Brain microvascular endothelial cell (primary cell): ENCODE measurements around the gene HS1BP3.

Experiments
- DNase-seq: peaks from one replicate; pipeline ENCODE4 v3.0.0-alpha.2; 2020
- H3K27ac ChIP-seq: fragments of 250-450 bp; sonication (Bioruptor Pico); 2 replicates; pipeline ENCODE4 v1.5.1; 2020; ENCODE audit warnings: mild to moderate bottlenecking, moderate library complexity
- H3K27me3 ChIP-seq: fragments of 250-450 bp; sonication (Bioruptor Pico); replicated peaks from 2 replicates; pipeline ENCODE4 v1.5.1; 2020; ENCODE audit warnings: mild to moderate bottlenecking
- H3K36me3 ChIP-seq: fragments of 250-450 bp; sonication (Bioruptor Pico); replicated peaks from 2 replicates; pipeline ENCODE4 v1.5.1; 2020; ENCODE audit warnings: mild to moderate bottlenecking
- H3K4me3 ChIP-seq: 2 replicates; pipeline ENCODE4 v1.5.1; 2011; ENCODE audit warnings: low read depth, mild to moderate bottlenecking, control low read depth, low read length, moderate library complexity
- CTCF ChIP-seq: IDR thresholded peaks from 2 replicates; pipeline ENCODE4 v1.5.1; 2011; ENCODE audit warnings: low read depth, mild to moderate bottlenecking, moderate library complexity, low read length, control low read depth, inconsistent platforms; ENCODE audit errors: missing control alignments
- in situ Hi-C: cut with HindIII; loops from 2 replicates; pipeline ENCODE4 v1.10.0; 2017; ENCODE audit warnings: low sequenced_read_pairs, low pct_ligation_motif_present

HS1BP3 gene

GRCh38 chr2:20633001-20633400 lies 17.9 kb downstream of the HS1BP3 start:
- H3K27ac ChIP-seq, result no peak overlapping the region
- no peaks in the 10 kb centered on the region for H3K27me3 ChIP-seq
- no peak for DNase-seq
- no peak overlapping the region for H3K4me3 ChIP-seq
- H3K36me3 ChIP-seq, result no peaks in the 10 kb centered on the region
- in situ Hi-C loops, result loop anchor here (25.0 kb wide), 1 partner anchor 221 kb away; no protein-coding TSS in a partner anchor
- no peak for TF ChIP-seq CTCF

GRCh38 chr2:20632446-20632990 lies 18.4 kb downstream of the HS1BP3 start:
- TF ChIP-seq CTCF, result no peak

GRCh38 chr2:20631617-20632307 lies 19.1 kb downstream of the HS1BP3 start:
- no peak for DNase-seq
- Histone ChIP-seq H3K4me3 (no peak overlapping the region), H3K27ac (no peak overlapping the region), H3K36me3 (no peaks in the 10 kb centered on the region), H3K27me3 (no peaks in the 10 kb centered on the region)
- in situ Hi-C loops, result loop anchor here (25.0 kb wide), 1 partner anchor 219 kb away; no protein-coding TSS in a partner anchor
- no peak for TF ChIP-seq CTCF

More at GRCh38 chr2:20632446-20632990, 18.4 kb downstream of the HS1BP3 start:
- H3K27me3 ChIP-seq, result no peaks in the 10 kb centered on the region
- DNase-seq, result no peak
- H3K27ac ChIP-seq, result no peak overlapping the region
- no peaks in the 10 kb centered on the region for H3K36me3 ChIP-seq
- in situ Hi-C loops, result loop anchor here (25.0 kb wide), 1 partner anchor 220 kb away; no protein-coding TSS in a partner anchor
- H3K4me3 ChIP-seq, result no peak overlapping the region

GRCh38 chr2:20630967-20631366 lies 19.9 kb downstream of the HS1BP3 start:
- no peak overlapping the region for H3K4me3 ChIP-seq
- no peak for TF ChIP-seq CTCF
- H3K27me3 ChIP-seq, result no peaks in the 10 kb centered on the region
- DNase-seq, result no peak
- H3K36me3 ChIP-seq, result no peaks in the 10 kb centered on the region
- in situ Hi-C loops, result loop anchor here (25.0 kb wide), 1 partner anchor 219 kb away; no protein-coding TSS in a partner anchor
- no peak overlapping the region for H3K27ac ChIP-seq

- Histone ChIP-seq H3K36me3 (no peaks in the 10 kb centered on the region), H3K4me3 (no peak overlapping the region), H3K27me3 (no peaks in the 10 kb centered on the region), H3K27ac (no peak overlapping the region)
- in situ Hi-C loops, result loop anchor here (25.0 kb wide), 1 partner anchor 217 kb away; no protein-coding TSS in a partner anchor
- DNase-seq, result no peak
- no peak for TF ChIP-seq CTCF
Observed at GRCh38 chr2:20629581-20630171, 21.2 kb downstream of the HS1BP3 start.
